IMR-90 (cell line): ENCODE results near the gene GSN. TPM values are rescaled to one million over a fixed set of nuclear protein-coding genes. Genes with fewer than 3 reads are reported as not detected.

Experiments used
- ATAC-seq: fragments of 200-7000 bp; cut with Tn5 transposase; 2 replicates; pipeline ENCODE4 v1.9.1; 2020; ENCODE audit warnings: low read depth, mild to moderate bottlenecking, moderate library complexity
- BruUV-seq: library from RNA; stranded (reverse); fragments of 400-500 nt; replicated peaks from 2 replicates; lab custom pipeline; 2021; lab: Mats Ljungman, UMichigan
- CTCF ChIA-PET: fragments of 300-600 bp; formaldehyde crosslinking; extraction: SDS; loops from one replicate; lab custom pipeline; 2021; ENCODE audit warnings: antibody characterized with exemption; lab: Yijun Ruan, JAX
- POLR2A ChIA-PET: fragments of 300-600 bp; sonication (Branson Sonifier 250); formaldehyde crosslinking; loops from one replicate; lab custom pipeline; 2022; ENCODE audit warnings: antibody characterized with exemption; ENCODE audit not compliant: unreplicated experiment; lab: Charles Lee
- DNase-seq: peaks from one replicate; pipeline ENCODE4 v3.0.0; 2013
- H2AFZ ChIP-seq: replicated peaks from 2 replicates; pipeline ENCODE3; 2013; ENCODE audit warnings: low read length, mild to moderate bottlenecking; ENCODE audit not compliant: poor library complexity
- H2AK5ac ChIP-seq: 2 replicates; pipeline ENCODE4 v1.6.1; 2013; ENCODE audit warnings: low read depth, low read length, inconsistent platforms
- H2AK9ac ChIP-seq: replicated peaks from 2 replicates; pipeline ENCODE3; 2013; ENCODE audit warnings: mild to moderate bottlenecking, low read depth, low read length, moderate library complexity; ENCODE audit not compliant: poor library complexity
- H2BK120ac ChIP-seq: 2 replicates; pipeline ENCODE4 v1.6.1; 2013; ENCODE audit warnings: low read depth, low read length, inconsistent platforms
- H2BK15ac ChIP-seq: 3 replicates; pipeline ENCODE4 v1.6.1; 2013; ENCODE audit warnings: low read depth, low read length, inconsistent platforms
- H2BK20ac ChIP-seq: 2 replicates; pipeline ENCODE4 v1.6.1; 2013; ENCODE audit warnings: low read depth, mild to moderate bottlenecking, inconsistent platforms, low read length, moderate library complexity
- H2BK5ac ChIP-seq: 2 replicates; pipeline ENCODE4 v1.6.1; 2013; ENCODE audit warnings: mild to moderate bottlenecking, low read depth, low read length, inconsistent platforms; ENCODE audit not compliant: poor library complexity, severe bottlenecking
- H3K14ac ChIP-seq: replicated peaks from 2 replicates; pipeline ENCODE4 v1.6.1; 2013; ENCODE audit warnings: low read depth, low read length, inconsistent platforms
- H3K18ac ChIP-seq: 2 replicates; pipeline ENCODE4 v1.6.1; 2013; ENCODE audit warnings: low read depth, low read length, control low read depth
- H3K23ac ChIP-seq: 2 replicates; pipeline ENCODE4 v1.6.1; 2013; ENCODE audit warnings: low read depth, low read length, inconsistent platforms
- H3K27ac ChIP-seq: 2 replicates; pipeline ENCODE4 v1.5.1; 2013; ENCODE audit warnings: mild to moderate bottlenecking, control low read depth, low read length; ENCODE audit not compliant: insufficient read depth
- H3K27me3 ChIP-seq: 2 replicates; pipeline ENCODE4 v1.6.1; 2013; ENCODE audit warnings: low read length; ENCODE audit not compliant: control insufficient read depth, insufficient read depth
- H3K36me3 ChIP-seq: 2 replicates; pipeline ENCODE4 v1.6.1; 2013; ENCODE audit warnings: low read length, mixed read lengths; ENCODE audit not compliant: control insufficient read depth, insufficient read depth
- H3K4ac ChIP-seq: 2 replicates; pipeline ENCODE4 v1.6.1; 2013; ENCODE audit warnings: low read depth, low read length, inconsistent platforms
- H3K4me1 ChIP-seq: 2 replicates; pipeline ENCODE4 v1.6.1; 2013; ENCODE audit warnings: low read length, mixed read lengths; ENCODE audit not compliant: control insufficient read depth, insufficient read depth
- H3K4me2 ChIP-seq: 2 replicates; pipeline ENCODE4 v1.6.1; 2013; ENCODE audit warnings: low read depth, mild to moderate bottlenecking, control low read depth, low read length, moderate library complexity
- H3K4me3 ChIP-seq: 2 replicates; pipeline ENCODE4 v1.5.1; 2013; ENCODE audit warnings: low read depth, mild to moderate bottlenecking, control low read depth, low read length, moderate library complexity; ENCODE audit not compliant: insufficient read depth
- H3K56ac ChIP-seq: 2 replicates; pipeline ENCODE4 v1.6.1; 2013; ENCODE audit warnings: low read length, inconsistent platforms; ENCODE audit not compliant: insufficient read depth; ENCODE audit errors: extremely low read depth
- H3K79me1 ChIP-seq, 2 experiments: 2 replicates each; pipeline ENCODE4 v1.6.1; 2013; ENCODE audit warnings: low read length in 2 of 2, inconsistent platforms in 1 of 2, low read depth in 1 of 2
- H3K9ac ChIP-seq: 2 replicates; pipeline ENCODE4 v1.6.1; 2013; ENCODE audit warnings: low read depth, low read length, control low read depth
- H3K9me1 ChIP-seq: 2 replicates; pipeline ENCODE4 v1.6.1; 2013; ENCODE audit warnings: low read length, inconsistent platforms; ENCODE audit not compliant: insufficient read depth
- H3K9me3 ChIP-seq: 2 replicates; pipeline ENCODE4 v1.6.1; 2013; ENCODE audit warnings: low read length; ENCODE audit not compliant: control insufficient read depth, insufficient read depth
- H4K20me1 ChIP-seq: 2 replicates; pipeline ENCODE4 v1.6.1; 2013; ENCODE audit warnings: low read length, inconsistent platforms; ENCODE audit not compliant: insufficient read depth
- H4K5ac ChIP-seq: 2 replicates; pipeline ENCODE4 v1.6.1; 2013; ENCODE audit warnings: mild to moderate bottlenecking, low read depth, low read length, control low read depth
- H4K8ac ChIP-seq, 2 experiments: 2 replicates each; pipeline ENCODE4 v1.6.1; 2013; ENCODE audit warnings: low read depth in 2 of 2, low read length in 2 of 2, control low read depth in 1 of 2, inconsistent platforms in 1 of 2
- H4K91ac ChIP-seq: 2 replicates; pipeline ENCODE4 v1.6.1; 2013; ENCODE audit warnings: low read depth, low read length, inconsistent platforms; ENCODE audit not compliant: insufficient read depth
- BHLHE40 ChIP-seq: fragments of 150-350 bp; IDR thresholded peaks from 2 replicates; pipeline ENCODE4 v1.6.1; 2016; ENCODE audit warnings: mild to moderate bottlenecking, low read depth, low read length
- CEBPB ChIP-seq: IDR thresholded peaks from 2 replicates; pipeline ENCODE4 v1.6.1; 2012; ENCODE audit warnings: low read depth, low read length, improper control_type of control experiment
- CHD1 ChIP-seq: IDR thresholded peaks from 2 replicates; pipeline ENCODE4 v1.6.1; 2012; ENCODE audit warnings: low read depth, low read length, improper control_type of control experiment
- MAFK ChIP-seq: IDR thresholded peaks from 2 replicates; pipeline ENCODE4 v1.6.1; 2012; ENCODE audit warnings: low read depth, low read length, improper control_type of control experiment
- MAZ ChIP-seq: IDR thresholded peaks from 2 replicates; pipeline ENCODE4 v1.6.1; 2012; ENCODE audit warnings: low read depth, mild to moderate bottlenecking, low read length, improper control_type of control experiment, moderate library complexity, borderline replicate concordance
- MXI1 ChIP-seq: IDR thresholded peaks from 2 replicates; pipeline ENCODE4 v1.6.1; 2012; ENCODE audit warnings: low read depth, mild to moderate bottlenecking, low read length, moderate library complexity, borderline replicate concordance
- NFE2L2 ChIP-seq: fragments of 150-350 bp; IDR thresholded peaks from 2 replicates; pipeline ENCODE4 v1.6.1; 2016; ENCODE audit warnings: low read depth, mild to moderate bottlenecking, low read length
- POLR2A ChIP-seq: IDR thresholded peaks from 2 replicates; pipeline ENCODE4 v1.6.1; 2012; ENCODE audit warnings: mild to moderate bottlenecking, low read depth, low read length
- RAD21 ChIP-seq: IDR thresholded peaks from 2 replicates; pipeline ENCODE4 v1.6.1; 2012; ENCODE audit warnings: low read length, improper control_type of control experiment
- RCOR1 ChIP-seq: IDR thresholded peaks from 2 replicates; pipeline ENCODE4 v1.6.1; 2012; ENCODE audit warnings: mild to moderate bottlenecking, low read length, improper control_type of control experiment; ENCODE audit not compliant: insufficient replicate concordance
- RFX5 ChIP-seq: IDR thresholded peaks from 2 replicates; pipeline ENCODE4 v1.8.0; 2012; ENCODE audit warnings: low read depth, mild to moderate bottlenecking, low read length, moderate library complexity
- SMC3 ChIP-seq: fragments of 150-350 bp; IDR thresholded peaks from 2 replicates; pipeline ENCODE4 v1.6.1; 2016; ENCODE audit warnings: low read depth, mild to moderate bottlenecking, antibody characterized with exemption, low read length, moderate library complexity
- WGBS, 2 experiments: methylation state at CpG; one replicate each; pipeline versions ENCODE4 v1.1.5 to v1.1.7; 2013; ENCODE audit warnings: missing lambda C conversion rate in 2 of 2; ENCODE audit not compliant: insufficient read length in 1 of 2; ENCODE audit errors: extremely low coverage in 2 of 2; 5-methylcytosine and 5-hydroxymethylcytosine counted together
- dilution Hi-C: fragments of 300-500 bp; cut with HindIII; formaldehyde crosslinking; loops from one replicate; pipeline ENCODE4 v1.14.3; 2018; ENCODE audit warnings: low sequenced_read_pairs; ENCODE audit not compliant: unreplicated experiment
- in situ Hi-C: fragments of 300-500 bp; cut with MboI; formaldehyde crosslinking; loops from 3 replicates; pipeline ENCODE4 v1.14.3; 2019; ENCODE audit warnings: low sequenced_read_pairs, inconsistent platforms, mixed read lengths
- intact Hi-C: fragments of 100-400 bp; cut with micrococcal nuclease; formaldehyde crosslinking; loops from 2 replicates; pipeline ENCODE4 v1.10.0; 2022
- polyA plus RNA-seq, 3 experiments: library from polyadenylated mRNA; depleted of rRNA; stranded (reverse); fragments of >200 nt; gene quantifications; 2 replicates each; pipeline ENCODE4 v1.2.3, GENCODE V29; 2012; ENCODE audit warnings: low replicate concordance in 1 of 3
- total RNA-seq: library from RNA; depleted of rRNA; stranded (reverse); fragments of >200 nt; gene quantifications from 2 replicates; pipeline ENCODE4 v1.2.3, GENCODE V29; 2012
- TF ChIP-seq, protein P1 (sequence below): fragments of 150-350 bp; IDR thresholded peaks from 2 replicates; pipeline ENCODE4 v1.6.1; 2016; ENCODE audit warnings: low read depth, mild to moderate bottlenecking, low read length, moderate library complexity, borderline replicate concordance
- TF ChIP-seq, protein P2 (sequence below): fragments of 150-350 bp; IDR thresholded peaks from 2 replicates; pipeline ENCODE4 v1.6.1; 2017; ENCODE audit warnings: mild to moderate bottlenecking, antibody characterized with exemption, low read length, low read depth
- TF ChIP-seq, protein P3 (sequence below): conservative IDR thresholded peaks from 2 replicates; pipeline ENCODE4 v1.5.1; 2012; ENCODE audit warnings: mild to moderate bottlenecking, low read depth, low read length, improper control_type of control experiment

Gene GSN
- total and polyA plus RNA-seq, 2 of the 4 experiments (the other 2 are of a cell fraction): 495 to 547 TPM

DNA sequence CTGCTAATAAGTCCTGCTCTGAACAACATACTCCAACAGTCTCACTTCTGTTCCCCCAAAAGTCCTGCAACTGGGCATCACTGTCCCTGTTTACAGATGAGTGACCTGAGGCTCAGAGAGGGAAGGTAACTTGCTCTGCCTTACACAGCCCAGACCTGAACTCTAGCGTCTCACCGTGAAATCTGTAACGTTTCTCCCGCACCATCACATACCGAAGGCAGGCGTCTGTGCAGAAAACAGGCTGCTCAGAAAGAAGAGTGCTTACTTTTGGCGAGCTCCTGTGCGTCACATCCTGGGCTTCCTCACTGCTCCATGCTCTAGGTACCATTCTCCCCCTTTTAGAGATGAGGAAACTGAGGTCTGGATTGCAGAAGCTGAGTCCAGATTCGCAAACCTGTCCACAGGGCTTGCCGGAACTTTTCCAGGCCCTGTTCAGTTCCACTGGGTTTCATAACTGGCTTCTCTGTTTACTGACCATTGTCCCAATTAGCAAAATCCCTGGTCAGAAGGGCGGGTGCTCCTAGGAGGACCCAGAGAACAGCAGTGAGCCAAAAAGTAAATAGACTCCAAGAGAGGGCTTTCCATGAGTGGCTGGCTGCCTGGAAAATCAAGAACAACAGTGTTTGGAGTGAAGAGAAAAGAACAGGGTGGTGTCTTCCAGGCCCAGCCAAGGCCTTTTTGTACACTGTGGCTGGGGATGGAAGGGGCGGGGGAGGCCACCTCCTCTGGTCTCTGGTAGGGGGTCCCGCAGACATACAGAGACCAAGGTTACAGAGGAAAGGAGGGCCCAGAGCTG lies 27.1 kb downstream of the GSN start:
- dilution Hi-C loops: no loop called here
- BruUV-seq: no TSS peak
- intact Hi-C loops: no loop called here
- Histone ChIP-seq H3K27ac (no peak overlapping the region), H3K14ac (no peak overlapping the region), H3K18ac (no peak overlapping the region), H3K4me2 (no peak overlapping the region), H3K79me1 (peaks cover 44 to 75% of the 10 kb centered on the region in 2 experiments), H3K56ac (no peak overlapping the region), H2AK5ac (no peak overlapping the region), H3K23ac (no peak overlapping the region), H3K4me3 (no peak overlapping the region), H3K9me3 (no peaks in the 10 kb centered on the region), H4K5ac (no peak overlapping the region), H2AK9ac (no peak overlapping the region), H2AFZ (no peak overlapping the region), H3K9me1 (peaks cover 36% of the 10 kb centered on the region), H3K27me3 (no peaks in the 10 kb centered on the region), H4K20me1 (peaks cover 26% of the 10 kb centered on the region; the same call in 1 of the 2 replicates), H3K36me3 (peaks cover 29% of the 10 kb centered on the region; the same call in 1 of the 2 replicates), H2BK15ac (no peak overlapping the region), H2BK120ac (no peak overlapping the region), H4K8ac (no peak overlapping the region), H3K4ac (no peak overlapping the region), H4K91ac (no peak overlapping the region), H2BK20ac (no peak overlapping the region), H2BK5ac (no peak overlapping the region), H3K4me1 (peaks cover 15% of the 10 kb centered on the region), H3K9ac (no peak overlapping the region)
- POLR2A ChIA-PET: no interaction called here
- CTCF ChIA-PET: no interaction called here
- no peak for TF ChIP-seq SMC3
- TF ChIP-seq NFE2L2: no peak
- TF ChIP-seq, protein P1, sequence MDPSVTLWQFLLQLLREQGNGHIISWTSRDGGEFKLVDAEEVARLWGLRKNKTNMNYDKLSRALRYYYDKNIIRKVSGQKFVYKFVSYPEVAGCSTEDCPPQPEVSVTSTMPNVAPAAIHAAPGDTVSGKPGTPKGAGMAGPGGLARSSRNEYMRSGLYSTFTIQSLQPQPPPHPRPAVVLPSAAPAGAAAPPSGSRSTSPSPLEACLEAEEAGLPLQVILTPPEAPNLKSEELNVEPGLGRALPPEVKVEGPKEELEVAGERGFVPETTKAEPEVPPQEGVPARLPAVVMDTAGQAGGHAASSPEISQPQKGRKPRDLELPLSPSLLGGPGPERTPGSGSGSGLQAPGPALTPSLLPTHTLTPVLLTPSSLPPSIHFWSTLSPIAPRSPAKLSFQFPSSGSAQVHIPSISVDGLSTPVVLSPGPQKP: no peak
- no peak for TF ChIP-seq CHD1
- no peak for TF ChIP-seq RFX5
- no peak for TF ChIP-seq POLR2A
- no peak for TF ChIP-seq MAFK
- TF ChIP-seq, protein P2, sequence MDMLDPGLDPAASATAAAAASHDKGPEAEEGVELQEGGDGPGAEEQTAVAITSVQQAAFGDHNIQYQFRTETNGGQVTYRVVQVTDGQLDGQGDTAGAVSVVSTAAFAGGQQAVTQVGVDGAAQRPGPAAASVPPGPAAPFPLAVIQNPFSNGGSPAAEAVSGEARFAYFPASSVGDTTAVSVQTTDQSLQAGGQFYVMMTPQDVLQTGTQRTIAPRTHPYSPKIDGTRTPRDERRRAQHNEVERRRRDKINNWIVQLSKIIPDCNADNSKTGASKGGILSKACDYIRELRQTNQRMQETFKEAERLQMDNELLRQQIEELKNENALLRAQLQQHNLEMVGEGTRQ: no peak
- no peak for TF ChIP-seq MAZ
- no peak for TF ChIP-seq RAD21
- TF ChIP-seq, protein P3, sequence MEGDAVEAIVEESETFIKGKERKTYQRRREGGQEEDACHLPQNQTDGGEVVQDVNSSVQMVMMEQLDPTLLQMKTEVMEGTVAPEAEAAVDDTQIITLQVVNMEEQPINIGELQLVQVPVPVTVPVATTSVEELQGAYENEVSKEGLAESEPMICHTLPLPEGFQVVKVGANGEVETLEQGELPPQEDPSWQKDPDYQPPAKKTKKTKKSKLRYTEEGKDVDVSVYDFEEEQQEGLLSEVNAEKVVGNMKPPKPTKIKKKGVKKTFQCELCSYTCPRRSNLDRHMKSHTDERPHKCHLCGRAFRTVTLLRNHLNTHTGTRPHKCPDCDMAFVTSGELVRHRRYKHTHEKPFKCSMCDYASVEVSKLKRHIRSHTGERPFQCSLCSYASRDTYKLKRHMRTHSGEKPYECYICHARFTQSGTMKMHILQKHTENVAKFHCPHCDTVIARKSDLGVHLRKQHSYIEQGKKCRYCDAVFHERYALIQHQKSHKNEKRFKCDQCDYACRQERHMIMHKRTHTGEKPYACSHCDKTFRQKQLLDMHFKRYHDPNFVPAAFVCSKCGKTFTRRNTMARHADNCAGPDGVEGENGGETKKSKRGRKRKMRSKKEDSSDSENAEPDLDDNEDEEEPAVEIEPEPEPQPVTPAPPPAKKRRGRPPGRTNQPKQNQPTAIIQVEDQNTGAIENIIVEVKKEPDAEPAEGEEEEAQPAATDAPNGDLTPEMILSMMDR: no peak
- no peak for TF ChIP-seq CEBPB
- TF ChIP-seq RCOR1: no peak
- no peak for TF ChIP-seq BHLHE40
- no peak for TF ChIP-seq MXI1
- DNase-seq (no peak), ATAC-seq (no peak)
- in situ Hi-C loops: no loop called here
- WGBS, 2 experiments: 100% methylated on average over 2 of the region's 13 CpGs; no CpG with 5 or more reads in 1 of the 2 experiments
